Spleen (tissue), 7 donors: ENCODE measurements around the gene CHKB.

Experiments used
- POLR2A ChIP-seq, 3 donors: fragments of 450-650 bp; IDR thresholded peaks; one replicate each; pipeline ENCODE4 v1.5.1; 2017; ENCODE audit warnings: antibody characterized with exemption in 3 of 3, mild to moderate bottlenecking in 1 of 3
- TF ChIP-seq, protein P1 (sequence below), 11 experiments: fragments of 200-600 bp in 7 of 11; fragments of 450-650 bp in 4 of 11; sonication (generic) in 4 of 11; IDR thresholded peaks in 8 of 11; conservative IDR thresholded peaks in 3 of 11; 1 replicate in 7 of 11; 2 replicates in 4 of 11; pipeline versions ENCODE4 v1.4.0 to v1.8.0; 2016 to 2021; ENCODE audit warnings: antibody characterized with exemption in 11 of 11, inconsistent platforms in 4 of 11, mild to moderate bottlenecking in 1 of 11
- donor health status: DM: no; HTN: no; CAD: no; lungs with moderate emphysema.
- donor health status: DM: no; HTN: no; CAD: no.
- donor health status: DM: no; HTN: no; CAD: no.

- no peak for TF ChIP-seq POLR2A (IDR thresholded peaks at IDR 0.05)
- TF ChIP-seq, protein P1, sequence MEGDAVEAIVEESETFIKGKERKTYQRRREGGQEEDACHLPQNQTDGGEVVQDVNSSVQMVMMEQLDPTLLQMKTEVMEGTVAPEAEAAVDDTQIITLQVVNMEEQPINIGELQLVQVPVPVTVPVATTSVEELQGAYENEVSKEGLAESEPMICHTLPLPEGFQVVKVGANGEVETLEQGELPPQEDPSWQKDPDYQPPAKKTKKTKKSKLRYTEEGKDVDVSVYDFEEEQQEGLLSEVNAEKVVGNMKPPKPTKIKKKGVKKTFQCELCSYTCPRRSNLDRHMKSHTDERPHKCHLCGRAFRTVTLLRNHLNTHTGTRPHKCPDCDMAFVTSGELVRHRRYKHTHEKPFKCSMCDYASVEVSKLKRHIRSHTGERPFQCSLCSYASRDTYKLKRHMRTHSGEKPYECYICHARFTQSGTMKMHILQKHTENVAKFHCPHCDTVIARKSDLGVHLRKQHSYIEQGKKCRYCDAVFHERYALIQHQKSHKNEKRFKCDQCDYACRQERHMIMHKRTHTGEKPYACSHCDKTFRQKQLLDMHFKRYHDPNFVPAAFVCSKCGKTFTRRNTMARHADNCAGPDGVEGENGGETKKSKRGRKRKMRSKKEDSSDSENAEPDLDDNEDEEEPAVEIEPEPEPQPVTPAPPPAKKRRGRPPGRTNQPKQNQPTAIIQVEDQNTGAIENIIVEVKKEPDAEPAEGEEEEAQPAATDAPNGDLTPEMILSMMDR (IDR thresholded peaks at IDR 0.05 in 8 of 11, conservative IDR thresholded peaks at IDR 0.05 in 3 of 11) = peak in 1 of 11 experiments; percentile 8
Observed at GRCh38 chr22:50628543-50629134, 46.0 kb upstream of the CHKB start.
